HG02885 (cell line): ENCODE data around the gene TYMP.

Experiments used
- ATAC-seq: cut with Tn5 transposase; IDR thresholded peaks from one replicate; pipeline ENCODE4 v1.9.1; 2021; ENCODE audit warnings: mild to moderate bottlenecking; ENCODE audit not compliant: unreplicated experiment, poor library complexity

TYMP gene, protein sequence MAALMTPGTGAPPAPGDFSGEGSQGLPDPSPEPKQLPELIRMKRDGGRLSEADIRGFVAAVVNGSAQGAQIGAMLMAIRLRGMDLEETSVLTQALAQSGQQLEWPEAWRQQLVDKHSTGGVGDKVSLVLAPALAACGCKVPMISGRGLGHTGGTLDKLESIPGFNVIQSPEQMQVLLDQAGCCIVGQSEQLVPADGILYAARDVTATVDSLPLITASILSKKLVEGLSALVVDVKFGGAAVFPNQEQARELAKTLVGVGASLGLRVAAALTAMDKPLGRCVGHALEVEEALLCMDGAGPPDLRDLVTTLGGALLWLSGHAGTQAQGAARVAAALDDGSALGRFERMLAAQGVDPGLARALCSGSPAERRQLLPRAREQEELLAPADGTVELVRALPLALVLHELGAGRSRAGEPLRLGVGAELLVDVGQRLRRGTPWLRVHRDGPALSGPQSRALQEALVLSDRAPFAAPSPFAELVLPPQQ

DNA sequence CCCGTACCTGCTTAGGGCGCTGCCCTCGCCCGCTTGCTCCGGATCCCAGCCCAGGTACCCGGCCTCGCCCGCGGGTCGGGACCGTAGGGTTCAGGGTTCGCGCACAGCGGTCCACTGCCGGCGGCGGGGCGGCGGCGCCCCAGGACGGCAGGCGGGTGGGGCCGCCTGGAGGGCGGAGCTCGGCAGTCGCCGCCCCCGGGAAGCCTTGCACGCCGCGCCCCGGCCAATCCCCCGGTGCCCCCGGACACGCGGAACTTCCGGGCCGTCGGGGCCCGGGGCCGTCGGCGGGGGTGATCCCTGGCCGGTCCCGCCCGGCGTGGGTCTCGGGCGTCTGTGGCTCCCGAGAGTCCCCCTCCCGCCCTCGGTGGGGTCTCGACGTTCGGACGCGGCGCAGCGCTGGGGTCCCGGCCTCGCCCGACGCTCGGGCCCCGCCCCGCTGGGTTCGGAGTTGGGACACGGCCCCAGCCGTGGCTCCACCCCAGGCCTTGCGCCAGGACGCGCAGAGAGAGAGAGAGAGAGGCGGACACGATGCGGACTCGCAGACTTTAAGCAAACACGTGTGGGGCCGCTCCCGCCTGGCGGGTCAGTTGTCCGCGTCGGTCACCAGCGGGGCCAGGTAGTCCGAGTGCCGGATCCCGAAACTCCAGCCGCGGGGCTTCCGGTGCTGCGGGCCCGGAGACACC is at the start of gene TYMP:
TYMP (minus strand) TSS at position 116 of the 683 bp plus-strand sequence. CDS start 303 bp downstream, outside the sequence.
- ATAC-seq, result peak; percentile 19

DNA sequence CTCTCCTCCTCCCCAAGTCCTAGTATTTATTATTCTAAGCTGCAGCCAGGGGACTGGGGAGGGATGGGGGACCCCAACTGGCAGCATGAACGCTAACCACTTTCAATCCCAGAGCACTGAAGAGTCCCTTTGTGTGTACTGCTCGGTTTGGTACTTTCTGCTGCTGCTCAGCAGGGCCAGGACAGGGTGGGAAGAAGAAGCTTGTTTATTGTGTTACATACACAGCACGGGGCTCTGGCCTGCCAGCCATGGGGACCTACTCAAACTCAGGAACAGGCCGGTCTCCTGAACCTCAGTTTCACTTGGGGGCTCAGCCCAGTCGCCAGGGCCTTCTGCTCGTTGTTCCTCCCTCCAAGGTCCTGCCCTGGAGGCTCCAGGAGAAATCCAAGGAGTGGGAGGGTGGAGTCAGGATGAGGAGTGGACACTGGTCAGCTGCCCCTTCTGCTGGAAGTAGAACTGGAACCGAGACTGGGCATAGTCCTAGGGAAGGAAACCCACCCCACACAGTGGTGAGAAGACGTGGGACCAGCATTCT is 49.0 kb upstream of the TYMP start:
- no peak for ATAC-seq

DNA sequence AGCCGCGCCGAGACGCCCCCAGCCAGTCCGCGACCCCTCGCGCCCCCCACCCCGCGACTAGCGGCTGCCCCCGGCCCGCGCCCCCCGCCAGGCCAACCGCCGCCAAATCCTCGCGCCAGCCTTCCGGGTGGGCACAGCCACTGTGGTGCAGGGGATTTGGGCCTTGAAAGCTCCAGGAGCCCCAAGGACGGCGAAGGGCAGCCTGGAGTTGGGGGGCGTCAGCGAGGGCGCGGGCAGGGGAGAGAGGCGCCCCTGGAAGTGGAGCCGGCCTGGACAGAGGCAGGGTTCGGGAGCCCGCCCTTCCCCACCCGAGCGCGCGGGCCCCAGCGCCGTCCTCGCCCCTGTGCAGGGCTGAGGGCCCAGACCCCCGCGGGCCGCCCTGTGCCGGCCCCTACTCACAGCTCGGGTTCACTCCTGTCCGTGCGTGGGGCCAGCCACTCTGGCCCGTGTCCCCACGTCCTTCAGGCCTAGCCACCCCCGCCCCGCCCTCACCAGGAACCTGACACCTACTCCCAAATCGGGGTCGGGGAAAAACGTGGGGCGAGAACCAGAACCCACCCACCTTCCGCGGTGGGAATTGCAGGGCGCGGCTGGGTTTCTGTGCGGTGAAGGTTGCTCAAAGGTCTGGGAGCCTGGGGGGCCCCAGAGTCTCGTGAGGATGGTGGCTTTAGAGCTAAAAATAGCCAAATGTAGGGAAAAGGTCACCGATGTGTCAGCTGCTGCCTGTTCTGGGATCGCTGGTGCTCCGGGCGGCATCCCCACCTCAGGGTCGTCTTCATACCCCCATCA is 48.4 kb upstream of the TYMP start, which contains the start of gene CPT1B:
CPT1B (minus strand) TSS at position 441 of the 789 bp plus-strand sequence. CDS start 512 bp downstream, outside the sequence.
- ATAC-seq, result no peak

DNA sequence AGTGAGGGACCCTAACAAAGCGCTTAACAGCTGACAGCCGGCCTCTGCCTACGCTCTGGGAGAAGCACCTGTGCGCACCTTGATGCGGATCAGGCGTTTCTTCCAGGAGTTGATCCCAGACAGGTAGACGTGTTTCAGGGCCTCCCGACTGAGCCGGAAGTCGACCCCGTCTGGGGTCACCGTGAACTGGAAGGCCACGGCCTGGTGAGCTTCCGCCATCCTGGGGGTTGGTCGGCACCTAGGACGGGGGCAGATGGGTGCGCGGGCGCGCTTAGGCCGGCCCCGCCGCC is 47.8 kb upstream of the TYMP start:
- ATAC-seq, result no peak

DNA sequence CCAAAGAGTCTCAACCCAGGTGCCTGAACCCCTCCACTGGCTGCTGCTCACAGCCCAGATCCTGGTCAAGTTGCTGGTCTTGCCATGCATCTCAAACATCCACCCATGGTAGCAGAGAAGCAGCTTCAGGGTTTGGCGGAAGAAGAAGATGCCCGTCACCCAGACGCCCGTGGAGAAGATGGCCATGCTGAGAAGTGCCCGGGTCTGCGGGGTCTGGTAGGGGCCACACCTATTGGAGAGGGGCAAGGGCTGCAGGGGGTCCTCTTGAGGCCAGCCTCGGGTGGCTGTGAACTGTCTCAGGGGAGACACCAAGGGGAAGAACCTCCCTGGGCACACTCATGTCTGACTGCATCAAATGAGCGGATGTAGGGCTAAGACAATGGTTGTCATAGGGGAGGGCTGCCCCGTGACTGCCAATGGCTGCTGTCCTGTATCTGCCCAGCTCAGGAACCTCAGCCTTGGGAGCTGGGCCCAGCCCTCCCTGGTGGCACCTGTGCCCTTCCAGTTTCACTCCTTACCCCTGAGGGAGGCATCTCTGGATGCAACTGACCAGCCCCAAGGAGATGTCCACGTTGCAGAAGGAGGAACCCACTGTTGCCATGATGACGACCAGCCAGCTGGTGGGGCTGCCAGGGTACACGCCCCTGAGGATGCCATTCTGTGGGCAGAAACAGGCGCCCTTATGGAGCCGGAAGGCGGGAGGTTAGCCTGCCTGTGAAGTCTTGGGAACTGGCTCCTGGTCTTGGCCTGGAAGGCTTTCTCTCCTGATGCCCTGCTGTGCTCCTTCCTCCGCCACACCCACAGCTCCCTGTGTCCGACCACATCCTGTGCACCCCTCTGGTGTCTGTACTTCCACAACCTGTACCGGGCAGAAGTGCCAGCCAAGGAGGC is 47.2 kb upstream of the TYMP start:
- ATAC-seq, result no peak

DNA sequence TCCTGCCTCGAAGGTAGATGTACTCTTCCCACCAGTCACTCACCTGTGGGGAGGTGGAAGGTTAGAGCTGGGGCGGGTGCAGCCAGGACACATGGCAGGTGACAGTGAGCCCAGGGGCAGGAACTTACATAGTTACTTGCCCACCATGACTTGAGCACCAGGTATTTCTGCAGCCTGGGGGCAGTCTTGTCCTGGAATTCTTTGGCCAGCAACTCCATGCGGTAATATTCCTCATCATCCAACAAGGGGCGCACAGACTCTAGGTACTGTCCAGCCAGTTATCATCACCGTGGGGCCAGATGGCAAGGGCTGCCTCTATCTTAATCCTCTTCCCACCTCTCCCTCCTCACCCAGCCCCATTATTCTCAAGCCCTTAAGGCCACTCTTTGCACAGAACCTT is 46.3 kb upstream of the TYMP start:
- ATAC-seq, result no peak

DNA sequence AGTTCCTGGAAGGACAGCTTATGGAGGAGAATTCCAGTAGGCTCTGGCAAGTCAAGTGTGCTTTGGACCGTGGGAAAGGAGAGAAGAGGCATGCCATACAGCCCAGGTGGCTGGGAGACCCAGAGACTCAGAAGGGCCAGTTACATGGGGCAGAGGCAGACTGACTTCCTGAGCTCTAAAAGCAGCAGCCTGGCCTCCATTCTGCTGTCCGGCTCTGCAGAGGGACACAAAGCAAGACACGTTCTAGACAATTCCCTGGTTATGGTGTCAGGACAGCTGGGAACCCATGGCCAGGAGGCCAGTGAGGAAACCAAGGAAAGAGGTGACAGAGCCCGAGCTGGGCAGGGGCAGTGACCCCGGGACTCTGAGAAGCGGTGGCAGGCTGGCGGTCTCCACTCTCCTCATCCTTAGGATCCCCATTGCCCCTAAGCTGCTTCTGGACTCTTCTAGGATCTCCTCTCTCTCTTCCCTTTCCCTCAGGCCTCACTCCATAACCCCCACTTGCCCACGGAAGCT is 45.7 kb upstream of the TYMP start:
- no peak for ATAC-seq

DNA sequence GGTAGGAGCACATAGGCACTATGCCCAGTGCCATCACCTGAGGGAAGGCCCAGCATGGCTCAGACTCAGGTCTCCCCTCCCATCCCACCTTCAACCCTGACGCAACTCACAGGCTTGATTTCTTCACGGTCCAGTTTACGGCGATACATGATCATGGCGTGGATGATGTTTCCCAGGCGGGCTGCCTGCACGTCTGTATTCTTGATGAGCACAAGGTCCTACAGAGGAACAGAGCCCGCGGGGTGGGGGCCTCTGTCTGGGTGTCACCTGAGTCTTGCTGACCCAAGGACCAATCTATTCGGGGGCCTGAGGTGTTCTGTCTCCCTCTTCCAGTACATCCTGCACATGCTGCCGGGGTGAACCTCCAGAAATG is 44.6 kb upstream of the TYMP start:
- ATAC-seq, result no peak

DNA sequence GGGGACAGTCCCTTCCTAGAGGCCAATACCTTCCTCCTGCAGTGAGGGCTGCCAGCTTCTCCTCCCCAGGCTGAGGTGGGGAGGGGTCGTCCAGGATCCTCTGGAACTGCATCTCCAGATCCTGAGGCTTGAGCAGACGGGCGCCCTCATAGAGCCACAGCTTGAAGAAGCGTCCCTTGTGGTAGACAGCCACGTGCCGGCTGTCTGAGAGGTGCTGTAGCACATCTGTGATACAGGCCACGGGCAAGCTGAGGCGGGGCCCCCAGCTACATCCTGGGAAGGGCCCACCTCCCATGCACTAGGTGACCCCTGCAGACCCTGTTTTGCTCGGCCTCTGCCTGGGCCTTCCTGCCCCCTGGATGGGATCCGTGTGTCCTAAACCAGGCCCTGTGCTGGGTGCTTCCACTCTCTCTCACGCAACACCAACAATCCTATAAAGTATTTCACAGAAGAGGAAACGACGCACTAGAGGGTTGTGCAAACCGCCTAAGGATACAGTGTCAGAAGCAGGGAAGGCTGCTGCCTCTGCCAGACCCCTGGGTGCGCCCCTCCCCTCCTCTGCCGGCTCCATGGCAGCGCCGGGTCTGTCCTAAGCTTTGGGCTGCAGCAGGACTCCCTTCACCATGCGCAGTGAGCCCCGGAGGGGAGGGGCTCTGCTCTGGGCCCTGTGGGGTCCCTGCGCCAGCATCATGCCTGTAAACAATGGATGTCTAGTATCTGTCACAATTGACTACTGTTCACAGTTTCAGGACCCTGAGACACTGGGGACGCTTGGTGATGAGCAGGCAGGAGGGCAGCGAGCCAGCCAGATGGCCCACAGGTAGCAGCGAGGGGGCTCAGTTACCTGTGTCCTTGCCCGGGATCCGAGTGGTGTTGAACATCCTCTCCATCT is 43.9 kb upstream of the TYMP start:
- no peak for ATAC-seq

DNA sequence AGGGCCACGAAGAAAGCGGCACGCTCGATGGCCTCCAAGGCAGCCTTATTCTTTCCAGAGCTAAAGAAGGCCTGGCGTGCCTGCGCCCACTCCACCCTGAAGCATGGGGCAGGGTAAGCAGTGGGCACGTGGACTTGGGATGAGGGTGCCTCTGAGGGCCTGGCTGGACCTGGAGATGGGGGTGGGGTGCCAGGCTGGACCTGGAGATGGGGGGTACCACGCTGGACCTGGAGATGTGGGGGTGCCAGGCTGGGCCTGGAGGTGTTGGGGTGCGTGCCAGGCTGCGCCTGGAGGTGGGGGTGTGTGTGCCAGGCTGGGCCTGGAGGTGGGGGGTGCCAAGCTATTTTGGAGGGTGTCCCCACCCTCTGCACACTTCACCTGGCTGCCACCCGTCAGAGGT is 43.2 kb upstream of the TYMP start:
- no peak for ATAC-seq

DNA sequence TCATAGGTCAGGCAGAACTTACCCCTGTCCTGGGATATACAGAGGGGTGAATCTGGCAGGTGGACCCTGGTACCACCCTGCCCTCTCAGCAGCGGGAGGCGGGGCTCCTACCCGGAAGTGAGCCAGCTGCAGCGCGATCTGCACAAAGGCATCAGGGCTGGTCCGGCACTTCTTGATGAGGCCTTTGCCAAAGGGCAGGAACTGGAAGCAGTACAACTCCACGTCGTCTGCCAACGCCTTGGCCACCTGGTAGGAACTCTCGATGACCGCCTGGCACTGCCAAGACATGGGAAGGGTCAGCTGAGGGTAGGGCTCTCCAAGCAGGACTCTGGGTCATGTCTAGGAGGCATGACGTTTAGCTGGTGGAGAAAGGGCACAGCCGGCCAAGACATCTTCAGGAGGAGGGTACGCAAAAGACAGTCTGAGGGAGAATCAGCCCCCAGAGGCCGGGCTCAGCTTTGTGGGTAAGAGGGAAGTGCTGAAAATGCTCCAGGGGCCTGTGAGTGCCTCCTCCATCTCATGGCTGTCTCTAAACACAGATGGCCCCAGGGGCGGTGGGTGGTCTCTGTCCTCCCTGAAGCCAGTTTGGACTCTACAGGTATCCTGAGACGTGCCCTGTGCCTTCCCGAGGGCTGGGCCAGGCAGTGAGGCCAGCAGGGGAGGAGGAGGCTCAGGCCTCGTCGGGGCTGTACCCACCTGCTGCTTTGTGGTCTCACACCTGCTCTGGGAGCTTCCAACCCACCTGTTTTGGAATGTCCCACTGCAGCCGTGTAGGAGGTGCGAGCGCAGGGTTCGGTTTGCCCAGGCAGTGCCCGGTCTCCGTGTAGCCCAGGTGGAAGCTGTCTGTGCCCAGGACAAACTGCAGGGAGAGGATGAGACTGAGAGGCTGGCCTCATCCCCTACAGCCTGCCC is 41.7 kb upstream of the TYMP start:
- no peak for ATAC-seq

DNA sequence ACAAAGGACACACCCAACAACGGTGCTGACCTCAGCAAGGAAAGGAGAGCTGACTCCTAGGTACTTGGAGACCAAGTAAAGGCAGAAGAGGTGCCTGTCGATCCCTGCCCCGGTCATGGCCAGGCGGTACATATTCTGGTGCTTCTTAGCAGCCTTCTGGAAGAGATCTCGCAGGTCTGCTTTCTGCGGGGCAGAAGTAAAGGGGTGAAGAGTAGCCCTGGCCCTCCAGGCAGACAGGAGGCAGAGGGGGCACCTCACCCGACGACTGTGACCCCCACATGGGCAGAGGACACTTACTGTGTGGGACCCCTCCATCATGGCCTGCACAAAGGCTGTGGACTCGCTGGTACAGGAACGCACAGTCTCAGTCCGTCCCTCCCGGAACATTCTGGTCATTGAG is 41.0 kb upstream of the TYMP start:
- no peak for ATAC-seq

DNA sequence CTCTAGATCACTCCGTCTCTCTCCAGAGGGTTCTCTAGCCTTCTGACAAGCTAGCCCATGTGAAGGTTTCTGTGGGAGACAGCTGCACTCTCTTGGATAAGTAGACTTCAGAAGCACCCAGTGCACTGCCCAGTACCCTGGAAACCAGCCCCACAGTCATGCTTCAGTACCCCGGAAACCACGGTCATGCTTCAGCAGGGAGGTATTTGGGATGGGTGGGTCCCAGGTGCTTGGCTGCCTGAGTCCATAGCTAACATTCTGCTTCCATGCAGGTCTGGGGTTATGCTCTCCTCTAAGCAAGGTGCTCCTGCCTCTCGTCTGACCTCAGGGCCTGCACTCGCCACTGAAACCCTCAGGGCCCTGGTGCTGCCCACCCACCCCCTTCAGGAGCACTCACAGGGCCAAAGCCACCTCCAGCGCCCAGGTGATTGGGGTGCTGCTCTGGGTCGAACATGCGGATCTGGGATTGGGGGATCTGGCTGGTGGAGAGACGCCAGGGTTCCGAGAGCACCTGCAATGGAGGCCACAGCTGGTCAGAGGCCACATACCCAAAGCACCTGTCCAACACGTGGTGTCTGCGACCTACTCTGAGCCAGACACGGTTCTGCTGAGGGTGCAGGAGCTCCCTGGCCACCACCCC is 40.2 kb upstream of the TYMP start:
- ATAC-seq, result no peak

DNA sequence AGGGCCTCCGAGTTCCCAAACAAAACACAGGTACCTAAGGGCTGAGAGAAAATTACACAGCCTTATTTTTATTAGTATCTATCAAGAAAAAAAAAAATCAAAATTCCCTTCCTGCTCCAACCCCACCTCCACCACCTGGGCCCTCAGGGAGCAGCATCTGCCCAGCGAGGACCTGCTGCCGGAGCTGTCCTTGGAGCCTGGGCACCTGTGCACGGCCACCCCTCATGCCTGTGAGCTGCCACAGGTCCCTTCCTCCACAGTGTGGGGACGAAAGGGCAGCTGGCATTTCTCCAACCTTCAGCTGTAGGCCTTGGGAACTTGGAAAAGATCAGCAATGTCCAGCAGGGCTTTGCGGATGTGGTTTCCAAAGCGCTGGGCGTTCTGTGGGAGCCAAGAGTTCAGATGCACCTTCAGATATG is 39.2 kb upstream of the TYMP start:
- ATAC-seq, result no peak

DNA sequence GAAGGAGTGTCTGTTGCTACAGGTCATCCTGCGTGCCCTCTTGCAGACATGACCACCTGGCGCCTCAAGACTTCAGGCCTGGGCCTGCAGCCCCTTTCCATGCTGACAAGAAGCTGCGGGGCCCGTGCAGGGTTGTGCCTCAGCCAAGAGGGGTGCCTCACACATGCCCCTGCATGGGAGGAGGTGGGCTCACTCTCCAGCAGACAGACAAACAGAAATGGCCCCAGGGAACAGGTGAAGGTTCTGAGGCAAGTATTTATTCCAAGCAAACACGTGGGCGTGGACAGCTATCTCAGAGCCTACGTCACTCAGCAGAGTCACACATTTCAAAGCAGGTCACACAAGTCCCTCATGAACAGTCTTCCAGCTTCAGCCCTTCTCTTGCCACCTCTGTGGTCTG is 38.8 kb upstream of the TYMP start:
- no peak for ATAC-seq

DNA sequence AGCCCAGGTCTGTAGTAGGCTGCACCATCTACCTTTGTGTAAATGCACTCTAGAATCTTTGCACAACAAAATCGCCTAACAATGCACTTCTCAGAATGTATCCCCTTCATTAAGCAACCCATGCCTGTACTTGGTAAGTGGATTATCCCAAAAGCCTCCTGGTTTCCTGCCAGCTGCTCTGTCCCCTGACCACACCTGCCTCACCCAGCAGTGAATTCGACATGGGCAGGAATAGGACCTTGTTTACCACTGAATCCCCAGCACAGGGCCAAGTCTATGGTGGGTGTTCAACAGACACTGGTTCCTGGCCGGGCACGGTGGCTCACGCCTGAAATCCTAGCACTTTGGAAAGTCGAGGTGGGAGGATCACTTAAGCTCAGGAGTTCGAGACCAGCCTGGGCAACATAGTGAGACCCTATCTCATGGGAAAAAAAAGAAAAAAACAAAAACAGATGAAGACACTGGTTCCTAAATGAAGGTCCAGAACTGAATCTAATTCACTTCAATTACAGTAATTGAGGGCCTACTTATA is 38.0 kb upstream of the TYMP start:
- no peak for ATAC-seq

DNA sequence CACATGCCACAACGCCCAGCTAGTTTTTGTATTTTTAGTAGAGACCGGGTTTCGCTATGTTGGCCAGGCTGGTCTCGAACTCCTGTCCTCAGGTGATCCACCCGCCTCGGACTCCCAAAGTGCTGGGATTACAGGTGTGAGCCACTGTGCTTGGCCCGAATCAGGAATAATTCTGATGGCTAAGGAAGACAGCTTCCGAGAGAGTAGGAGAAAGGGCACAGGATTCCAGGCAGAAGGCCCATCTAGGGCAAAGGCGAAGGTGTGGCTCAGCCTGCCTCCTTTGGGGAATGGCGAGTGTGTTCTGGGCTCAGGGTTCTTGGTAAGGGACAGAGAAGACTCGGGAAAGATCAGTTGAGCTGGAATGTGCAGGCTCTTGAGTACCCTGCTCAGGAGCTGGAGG is 34.5 kb upstream of the TYMP start:
- ATAC-seq, result no peak
